ENCODE results near the gene SRCIN1. TPM values are rescaled to one million over a fixed set of nuclear protein-coding genes. Genes with fewer than 3 reads are reported as not detected.
"Not testable (repeated sequence)": the region's sequence is repeated elsewhere in the genome, so short reads cannot be mapped to it uniquely, and the experiment has no call there.

SRCIN1 gene
- total RNA-seq, 1 experiment from 2014 or later, result 2.3 TPM

- DNase-seq (ENCODE audit: low read depth); in situ Hi-C loops (cut with HindIII; ENCODE audit: low pct_unique_long_range_greater_than_20kb, low sequenced_read_pairs): not testable (repeated sequence)
These were observed 123.6 kb downstream of the SRCIN1 start for GRCh38 chr17:38482039-38482699.

Other genes with a start within 250 kb of the SRCIN1 start
- gene ARHGAP23, start 177.5 kb downstream of the SRCIN1 start, total RNA-seq (2014; rRNA removed; shearing (Covaris generic); ENCODE audit: low replicate concordance), result 1.4 and 2.3 TPM in 2 replicates
- 14.1 and 20.4 TPM in 2 replicates for gene EPOP, start 69.0 kb upstream of the SRCIN1 start, total RNA-seq (2014; rRNA removed; shearing (Covaris generic); ENCODE audit: low replicate concordance)
- 22.8 and 27.9 TPM in 2 replicates for gene MLLT6, start 99.3 kb upstream of the SRCIN1 start, total RNA-seq (2014; rRNA removed; shearing (Covaris generic); ENCODE audit: low replicate concordance)
- gene CISD3, start 124.4 kb upstream of the SRCIN1 start, total RNA-seq (2014; rRNA removed; shearing (Covaris generic); ENCODE audit: low replicate concordance), result 13.0 and 23.0 TPM in 2 replicates
- 0.88 and 7.0 TPM in 2 replicates for gene PCGF2, start 142.4 kb upstream of the SRCIN1 start, total RNA-seq (2014; rRNA removed; shearing (Covaris generic); ENCODE audit: low replicate concordance)
- gene PSMB3, start 146.8 kb upstream of the SRCIN1 start, total RNA-seq (2014; rRNA removed; shearing (Covaris generic); ENCODE audit: low replicate concordance), result 364 and 410 TPM in 2 replicates
- gene PIP4K2B, start 193.6 kb upstream of the SRCIN1 start, total RNA-seq (2014; rRNA removed; shearing (Covaris generic); ENCODE audit: low replicate concordance), result 50.6 and 89.8 TPM in 2 replicates
- 15.2 and 21.9 TPM in 2 replicates for gene CWC25, start 219.4 kb upstream of the SRCIN1 start, total RNA-seq (2014; rRNA removed; shearing (Covaris generic); ENCODE audit: low replicate concordance)
- gene RPL23, start 247.8 kb upstream of the SRCIN1 start, total RNA-seq (2014; rRNA removed; shearing (Covaris generic); ENCODE audit: low replicate concordance), result 1,156 and 1,210 TPM in 2 replicates

Measured in Caki2 (cell line).